ENCODE measurements around the gene ZC2HC1C. TPM values are rescaled to one million over a fixed set of nuclear protein-coding genes. Genes with fewer than 3 reads are reported as not detected.

The ZC2HC1C gene
- total and polyA plus RNA-seq, 9 of the 15 experiments (the other 6 are each of a cell fraction or from before 2014, with no cell fraction given): 6.3 to 9.2 (median 7.7) TPM

DNA sequence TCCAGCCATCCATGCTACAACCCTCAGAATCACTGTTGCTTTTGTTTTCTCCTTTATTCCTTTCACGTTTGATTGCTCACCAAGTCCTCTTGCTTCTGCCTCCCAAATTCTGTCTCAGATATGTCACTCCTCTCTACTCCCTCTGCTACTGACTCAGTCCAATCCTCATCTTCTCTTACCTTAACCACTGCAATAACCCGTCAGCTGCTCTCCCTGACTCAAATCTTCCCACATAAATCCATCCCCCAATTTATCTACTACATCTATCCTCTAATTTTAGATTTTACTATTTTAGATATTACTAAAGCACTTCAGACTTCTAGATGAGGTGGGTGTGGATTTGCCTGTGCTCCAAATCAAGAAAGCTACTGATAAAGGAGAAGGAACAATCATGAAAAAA lies 43.6 kb upstream of the ZC2HC1C start:
- WGBS (ENCODE audit: insufficient coverage, low coverage, missing lambda C conversion rate): 58% methylated on average over 2 of the region's 2 CpGs
- POLR2A ChIA-PET: interaction anchor here (0.7 kb wide), 1 partner anchor 19 kb away, joined by 3 read pairs; no protein-coding TSS in a partner anchor
- Histone ChIP-seq H3K4me1 (replicated peaks in 1 of 2; ENCODE audit: control insufficient read depth in 2 of 2, insufficient read depth in 2 of 2, low read length in 2 of 2) (peaks cover 0 to 19% of the 10 kb centered on the region in 2 experiments; a peak in 3 of 5 replicates), H4K20me1 (replicated peaks; ENCODE audit: control insufficient read depth, insufficient read depth, low read length) (no peaks in the 10 kb centered on the region), H3K27me3 (ENCODE audit: control insufficient read depth in 2 of 2, insufficient read depth in 2 of 2, low read length in 2 of 2) (no peaks in the 10 kb centered on the region), H3K27ac (ENCODE audit: extremely low read depth, low read depth, low read length) (peak overlapping the region; percentile 74; the same call in 2 of the 3 replicates), H2AFZ (ENCODE audit: low read depth, low read length) (no peak overlapping the region), H3K36me3 (ENCODE audit: control insufficient read depth, insufficient read depth, low read length) (peaks cover 42% of the 10 kb centered on the region; the same call in 2 of the 3 replicates), H3K9me3 (replicated peaks; ENCODE audit: control insufficient read depth, insufficient read depth, low read depth, low read length) (no peaks in the 10 kb centered on the region), H3K79me2 (ENCODE audit: control insufficient read depth, insufficient read depth, low read length) (no peaks in the 10 kb centered on the region), H3K9ac (ENCODE audit: insufficient read depth in 1 of 2, low read depth in 2 of 2, low read length in 2 of 2) (no peak overlapping the region), H3K4me3 (no peak overlapping the region), H3K9me1 (ENCODE audit: control insufficient read depth, insufficient read depth, low read length) (no peaks in the 10 kb centered on the region), H3K4me2 (ENCODE audit: insufficient read depth, low read length) (peak overlapping the region; percentile 60)
- CTCF ChIA-PET (ENCODE audit: low intra/inter-chr PET ratio): no interaction called here
- TF ChIP-seq ZNF175 (CRISPR knock-in tag; IDR thresholded peaks at IDR 0.05; ENCODE audit: low read depth): 0 out of 2 replicates have a peak, but pooled peaks have one; percentile 9
- TF ChIP-seq, protein P1, sequence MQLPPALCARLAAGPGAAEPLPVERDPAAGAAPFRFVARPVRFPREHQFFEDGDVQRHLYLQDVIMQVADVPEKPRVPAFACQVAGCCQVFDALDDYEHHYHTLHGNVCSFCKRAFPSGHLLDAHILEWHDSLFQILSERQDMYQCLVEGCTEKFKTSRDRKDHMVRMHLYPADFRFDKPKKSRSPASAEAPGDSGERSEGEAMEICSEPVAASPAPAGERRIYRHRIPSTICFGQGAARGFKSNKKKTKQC (CRISPR knock-in tag; IDR thresholded peaks at IDR 0.05): no peak
- in situ Hi-C loops (cut with MboI) (no loop called here), intact Hi-C loops (cut with micrococcal nuclease) (no loop called here)
- FAIRE-seq (no peak), ATAC-seq (no peak), DNase-seq (ENCODE audit: extremely low read depth in 1 of 4, low spot score in 3 of 4) (no peak)
- no TSS peak for BruUV-seq (replicated peaks)

DNA sequence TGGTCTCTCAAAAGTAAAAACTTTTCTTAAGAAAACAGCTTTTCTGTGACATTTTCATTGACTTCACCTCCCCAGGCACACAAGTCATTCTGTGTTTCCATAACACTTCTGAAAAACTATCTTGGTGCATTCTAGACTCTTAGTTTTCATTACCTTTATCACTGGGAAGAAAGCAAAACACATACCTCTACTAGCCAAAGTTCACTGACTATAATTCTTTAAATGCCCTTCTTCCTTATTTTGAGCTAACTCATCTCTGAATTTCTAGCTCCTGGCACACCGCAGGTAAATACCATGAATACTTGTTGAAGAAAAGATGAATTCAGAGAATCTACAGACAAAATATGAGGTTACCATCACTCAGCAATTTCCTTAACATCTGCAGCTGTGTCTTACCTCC lies 39.3 kb upstream of the ZC2HC1C start:
- intact Hi-C loops (cut with micrococcal nuclease) (no loop called here), in situ Hi-C loops (cut with MboI) (no loop called here)
- no peaks in the 10 kb centered on the region for H3K27me3 ChIP-seq (ENCODE audit: control insufficient read depth in 2 of 2, insufficient read depth in 2 of 2, low read length in 2 of 2)
- H3K4me3 ChIP-seq: no peak overlapping the region
- no peak for DNase-seq (ENCODE audit: extremely low read depth in 1 of 4, low spot score in 3 of 4)
- no peak overlapping the region for H2AFZ ChIP-seq (ENCODE audit: low read depth, low read length)
- no TSS peak for BruUV-seq (replicated peaks)
- no peaks in the 10 kb centered on the region for H3K9me3 ChIP-seq (replicated peaks; ENCODE audit: control insufficient read depth, insufficient read depth, low read depth, low read length)
- H3K9me1 ChIP-seq (ENCODE audit: control insufficient read depth, insufficient read depth, low read length): no peaks in the 10 kb centered on the region
- WGBS (ENCODE audit: insufficient coverage, low coverage, missing lambda C conversion rate): 0% methylated on average over 1 of the region's 1 CpG
- no peak for FAIRE-seq
- no peaks in the 10 kb centered on the region for H3K79me2 ChIP-seq (ENCODE audit: control insufficient read depth, insufficient read depth, low read length)
- H4K20me1 ChIP-seq (replicated peaks; ENCODE audit: control insufficient read depth, insufficient read depth, low read length): no peaks in the 10 kb centered on the region
- H3K4me2 ChIP-seq (ENCODE audit: insufficient read depth, low read length): no peak overlapping the region
- peaks cover 43% of the 10 kb centered on the region; the same call in 2 of the 3 replicates for H3K36me3 ChIP-seq (ENCODE audit: control insufficient read depth, insufficient read depth, low read length)
- ChIA-PET POLR2A (interaction anchor here (0.8 kb wide), 1 partner anchor 17 kb away, joined by 3 read pairs; no protein-coding TSS in a partner anchor), CTCF (ENCODE audit: low intra/inter-chr PET ratio) (no interaction called here)
- H3K27ac ChIP-seq (ENCODE audit: extremely low read depth, low read depth, low read length): no peak overlapping the region
- no peak overlapping the region for H3K9ac ChIP-seq (ENCODE audit: insufficient read depth in 1 of 2, low read depth in 2 of 2, low read length in 2 of 2)
- no peak for ATAC-seq
- peaks cover 0 to 13% of the 10 kb centered on the region in 2 experiments; a peak in 3 of 5 replicates for H3K4me1 ChIP-seq (replicated peaks in 1 of 2; ENCODE audit: control insufficient read depth in 2 of 2, insufficient read depth in 2 of 2, low read length in 2 of 2)
- no peak for TF ChIP-seq HOXB6 (CRISPR knock-in tag; IDR thresholded peaks at IDR 0.05; ENCODE audit: borderline replicate concordance)
- TF ChIP-seq NFATC3 (IDR thresholded peaks at IDR 0.05): no peak
- no peak for TF ChIP-seq IRF2 (CRISPR knock-in tag; IDR thresholded peaks at IDR 0.05)
- TF ChIP-seq ZNF232 (CRISPR knock-in tag; IDR thresholded peaks at IDR 0.05): no peak
- no peak for TF ChIP-seq ZNF282 (CRISPR knock-in tag; IDR thresholded peaks at IDR 0.05)
- TF ChIP-seq, protein P2, sequence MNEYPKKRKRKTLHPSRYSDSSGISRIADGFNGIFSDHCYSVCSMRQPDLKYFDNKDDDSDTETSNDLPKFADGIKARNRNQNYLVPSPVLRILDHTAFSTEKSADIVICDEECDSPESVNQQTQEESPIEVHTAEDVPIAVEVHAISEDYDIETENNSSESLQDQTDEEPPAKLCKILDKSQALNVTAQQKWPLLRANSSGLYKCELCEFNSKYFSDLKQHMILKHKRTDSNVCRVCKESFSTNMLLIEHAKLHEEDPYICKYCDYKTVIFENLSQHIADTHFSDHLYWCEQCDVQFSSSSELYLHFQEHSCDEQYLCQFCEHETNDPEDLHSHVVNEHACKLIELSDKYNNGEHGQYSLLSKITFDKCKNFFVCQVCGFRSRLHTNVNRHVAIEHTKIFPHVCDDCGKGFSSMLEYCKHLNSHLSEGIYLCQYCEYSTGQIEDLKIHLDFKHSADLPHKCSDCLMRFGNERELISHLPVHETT (CRISPR knock-in tag; conservative IDR thresholded peaks at IDR 0.05 in 1 of 2, IDR thresholded peaks at IDR 0.05 in 1 of 2): no peak
- TF ChIP-seq, protein P3, sequence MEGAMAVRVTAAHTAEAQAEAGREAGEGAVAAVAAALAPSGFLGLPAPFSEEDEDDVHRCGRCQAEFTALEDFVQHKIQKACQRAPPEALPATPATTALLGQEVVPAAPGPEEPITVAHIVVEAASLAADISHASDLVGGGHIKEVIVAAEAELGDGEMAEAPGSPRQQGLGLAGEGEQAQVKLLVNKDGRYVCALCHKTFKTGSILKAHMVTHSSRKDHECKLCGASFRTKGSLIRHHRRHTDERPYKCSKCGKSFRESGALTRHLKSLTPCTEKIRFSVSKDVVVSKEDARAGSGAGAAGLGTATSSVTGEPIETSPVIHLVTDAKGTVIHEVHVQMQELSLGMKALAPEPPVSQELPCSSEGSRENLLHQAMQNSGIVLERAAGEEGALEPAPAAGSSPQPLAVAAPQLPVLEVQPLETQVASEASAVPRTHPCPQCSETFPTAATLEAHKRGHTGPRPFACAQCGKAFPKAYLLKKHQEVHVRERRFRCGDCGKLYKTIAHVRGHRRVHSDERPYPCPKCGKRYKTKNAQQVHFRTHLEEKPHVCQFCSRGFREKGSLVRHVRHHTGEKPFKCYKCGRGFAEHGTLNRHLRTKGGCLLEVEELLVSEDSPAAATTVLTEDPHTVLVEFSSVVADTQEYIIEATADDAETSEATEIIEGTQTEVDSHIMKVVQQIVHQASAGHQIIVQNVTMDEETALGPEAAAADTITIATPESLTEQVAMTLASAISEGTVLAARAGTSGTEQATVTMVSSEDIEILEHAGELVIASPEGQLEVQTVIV (CRISPR knock-in tag; IDR thresholded peaks at IDR 0.05; ENCODE audit: borderline replicate concordance): no peak

Measured in K562 (cell line).